ENCODE data around the gene MAZ.
"Not testable (repeated sequence)": the region's sequence is repeated elsewhere in the genome, so short reads cannot be mapped to it uniquely, and the experiment has no call there.

MAZ gene

GRCh38 chr16:29806099-29806579 is at the start of gene MAZ:
MAZ (plus strand) TSS chr16:29806529; CDS start chr16:29806702, 173 bp downstream.
- DNase-seq: peak in 3 of 4 experiments; percentile 67 to 87 (median 82)

GRCh38 chr16:29756654-29757053 is 49.7 kb upstream of the MAZ start:
- no peak for DNase-seq

DNA sequence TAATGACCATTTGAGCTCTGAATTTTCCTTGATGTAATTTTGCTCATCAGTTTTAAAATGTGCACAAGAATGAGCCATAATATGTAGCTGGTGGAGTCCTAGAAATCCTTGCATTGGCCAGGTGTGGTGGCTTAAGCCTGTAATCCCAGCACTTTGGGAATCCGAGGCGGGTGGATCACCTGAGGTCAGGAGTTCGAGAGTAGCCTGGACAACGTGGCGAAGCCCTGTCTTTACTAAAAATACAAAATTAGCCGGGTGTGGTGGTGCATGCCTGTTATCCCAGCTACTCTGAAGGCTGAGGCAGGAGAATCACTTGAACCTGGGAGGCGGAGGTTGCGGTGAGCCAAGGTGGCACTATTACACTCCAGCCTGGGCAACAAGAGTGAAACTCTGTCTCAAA is 49.2 kb upstream of the MAZ start:
- not testable (repeated sequence) for DNase-seq

DNA sequence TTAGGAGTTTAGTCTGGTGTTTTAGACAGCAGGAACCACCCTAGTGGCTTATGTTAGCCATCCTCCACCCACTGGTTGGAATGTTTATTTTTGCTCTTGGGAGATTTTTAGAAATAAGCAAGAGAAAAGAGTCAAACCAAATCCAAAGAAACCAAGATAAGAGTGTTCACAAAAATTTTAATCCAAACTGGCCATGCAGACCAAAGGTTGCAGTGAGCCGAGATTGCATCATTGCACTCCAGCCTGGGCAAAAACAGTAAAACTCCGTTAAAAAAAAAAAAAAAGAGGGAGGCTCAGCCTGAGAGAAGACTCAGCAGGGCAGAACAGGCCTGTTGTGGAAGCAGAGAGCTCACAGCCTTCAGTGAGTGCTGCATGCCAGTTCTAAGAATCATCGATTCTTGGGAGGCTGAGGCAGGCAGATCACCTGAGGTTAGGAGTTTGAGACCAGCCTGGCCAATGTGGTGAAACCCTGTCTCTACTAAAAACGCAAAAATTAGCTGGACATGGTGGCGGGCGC is 48.3 kb upstream of the MAZ start:
- DNase-seq: no peak

- no peak for DNase-seq
Measured at GRCh38 chr16:29760567-29761279, 45.6 kb upstream of the MAZ start.

DNA sequence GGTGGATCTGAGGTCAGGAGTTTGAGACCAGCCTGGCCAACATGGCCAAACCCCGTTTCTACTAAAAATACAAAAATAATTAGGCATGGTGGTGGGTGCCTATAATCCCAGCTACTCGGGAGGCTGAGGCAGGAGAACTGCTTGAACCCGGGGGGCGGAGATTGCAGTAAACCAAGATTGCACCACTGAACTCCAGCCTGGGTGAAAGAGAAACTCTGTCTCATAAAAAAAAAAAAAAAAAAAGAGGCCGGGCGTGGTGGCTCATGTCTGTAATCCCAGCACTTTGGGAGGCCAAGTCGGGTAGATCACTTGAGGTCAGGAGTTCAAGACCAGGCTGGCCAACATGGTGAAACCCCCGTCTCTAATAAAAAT is 45.1 kb upstream of the MAZ start:
- DNase-seq: not testable (repeated sequence)

DNA sequence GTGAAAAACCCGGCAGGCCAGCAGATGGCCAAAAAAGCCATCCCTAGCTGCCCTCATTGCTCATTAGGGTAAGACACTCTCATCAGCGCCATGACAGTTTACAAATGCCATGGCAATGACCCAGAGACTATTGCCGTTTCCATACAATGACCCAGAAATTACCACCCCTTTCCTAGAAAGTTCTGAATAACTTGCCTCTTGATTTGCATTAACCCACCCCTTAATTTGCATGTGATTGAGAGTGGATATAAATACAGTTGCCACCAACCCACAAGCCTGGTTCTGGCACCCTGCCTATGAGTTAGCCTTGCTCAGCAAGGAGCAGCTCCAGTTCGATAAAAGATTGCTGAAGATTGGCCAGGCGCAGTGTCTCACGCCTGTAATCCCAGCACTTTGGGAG is 44.4 kb upstream of the MAZ start:
- no peak for DNase-seq

GRCh38 chr16:29763326-29763725 is 43.0 kb upstream of the MAZ start:
- no peak for DNase-seq

GRCh38 chr16:29765167-29766032 is 40.9 kb upstream of the MAZ start:
- DNase-seq: no peak

DNA sequence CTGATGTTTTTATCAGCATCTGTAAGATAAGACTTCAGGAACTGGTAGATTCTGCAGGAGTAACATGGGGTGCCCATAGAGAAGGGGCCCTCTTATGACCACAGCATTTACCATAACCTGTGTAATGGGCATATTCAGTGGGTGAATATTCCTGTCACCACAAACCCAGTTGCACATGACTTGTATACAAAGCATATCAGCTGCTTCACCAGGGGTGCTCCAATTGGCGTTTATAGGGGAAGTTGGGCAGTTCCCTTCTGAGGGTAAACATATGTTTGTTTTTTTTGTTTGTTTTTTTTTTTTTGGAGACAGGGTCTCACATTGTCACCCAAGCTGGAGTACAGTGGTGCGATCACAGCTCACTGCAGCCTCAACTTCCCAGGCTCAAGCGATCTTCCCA is 39.8 kb upstream of the MAZ start:
- DNase-seq: no peak

- no peak for DNase-seq
Measured at GRCh38 chr16:29767062-29767461, 39.3 kb upstream of the MAZ start.

DNA sequence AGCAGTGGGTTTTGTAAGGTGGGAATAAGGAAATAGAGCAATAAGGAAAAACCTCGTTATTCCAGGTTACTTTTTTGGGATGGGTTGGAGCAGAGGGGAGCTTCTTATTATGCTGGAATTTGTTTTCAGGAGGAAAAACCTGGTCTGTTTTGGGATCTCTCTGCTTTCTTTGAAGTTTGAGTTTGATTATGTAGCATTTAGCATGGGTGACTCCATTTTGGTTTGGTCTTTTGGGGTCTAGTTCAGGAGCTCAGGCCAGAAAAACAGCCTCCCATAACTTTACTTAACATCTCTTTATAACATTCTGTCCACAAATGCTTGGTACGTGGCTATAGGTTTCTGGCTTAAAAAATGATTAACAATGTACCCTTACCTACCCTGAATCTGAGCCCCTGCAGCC is 36.8 kb upstream of the MAZ start:
- DNase-seq: no peak

DNA sequence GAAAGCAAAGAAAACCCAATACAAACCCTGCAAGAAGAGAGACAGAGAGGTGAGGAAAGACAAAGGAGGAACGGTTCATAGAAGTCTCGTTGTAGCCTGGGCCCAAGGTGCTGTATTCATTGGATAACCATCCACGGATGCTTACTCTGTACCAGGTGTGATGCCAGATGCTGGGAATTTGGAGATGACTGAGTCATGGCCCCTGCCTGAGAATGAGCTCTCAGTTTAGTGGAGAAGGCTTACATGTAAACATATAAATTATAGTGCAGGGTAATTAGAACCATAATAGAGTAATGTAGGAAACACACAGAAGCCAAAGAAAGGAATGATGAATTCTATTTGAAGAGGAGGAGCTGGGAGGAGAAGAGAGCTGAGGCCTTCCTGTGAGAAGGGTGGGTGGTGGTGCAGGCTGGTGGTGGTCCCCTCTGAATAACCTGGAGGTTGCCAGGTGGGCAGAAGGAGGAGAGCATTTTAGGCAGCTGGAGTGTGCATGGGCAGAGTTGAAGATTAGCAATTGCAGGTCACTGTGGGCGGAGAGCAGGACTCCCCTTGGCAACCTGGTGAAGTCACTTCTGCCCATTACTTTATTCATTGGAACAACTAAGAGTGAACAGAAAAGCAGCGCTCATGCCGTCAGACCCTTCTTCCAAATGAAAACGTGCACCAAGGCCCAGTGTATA is 35.9 kb upstream of the MAZ start:
- DNase-seq: no peak

- DNase-seq: not testable (repeated sequence)
Measured at GRCh38 chr16:29772330-29772729, 34.0 kb upstream of the MAZ start.

- no peak for DNase-seq
Measured at GRCh38 chr16:29774730-29775129, 31.6 kb upstream of the MAZ start.

DNA sequence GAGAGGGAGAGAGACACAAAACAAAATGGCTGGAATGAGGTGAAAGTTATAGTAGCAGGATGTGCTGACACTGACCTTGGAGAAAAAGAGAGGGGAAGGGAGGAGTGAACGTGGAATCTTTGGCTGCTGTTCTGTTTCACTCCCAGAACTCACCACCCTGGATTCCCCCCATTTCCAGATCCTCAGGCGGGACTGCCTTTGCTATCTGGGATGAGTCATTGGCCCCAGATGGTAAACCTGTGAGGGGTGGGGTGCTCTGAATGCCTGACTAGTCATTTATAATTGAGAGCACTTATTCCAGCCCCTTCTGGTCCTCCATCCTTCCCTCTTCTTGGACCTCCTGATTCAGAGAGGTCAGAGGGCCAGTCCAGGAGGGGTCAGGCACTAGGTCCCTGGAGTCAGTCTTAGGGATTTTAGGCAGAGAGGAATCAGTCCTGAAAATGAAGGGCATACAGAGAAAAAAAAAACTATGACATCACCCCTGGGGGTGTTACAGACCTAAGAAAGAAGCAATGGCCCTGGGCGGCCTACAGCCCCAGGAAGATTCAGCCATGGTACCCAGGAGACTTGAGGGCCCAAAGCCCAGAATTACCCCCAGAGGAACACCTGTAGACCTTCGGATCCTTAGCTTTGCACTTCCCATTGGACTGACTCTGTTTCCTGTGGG is 30.5 kb upstream of the MAZ start:
- DNase-seq: no peak

DNA sequence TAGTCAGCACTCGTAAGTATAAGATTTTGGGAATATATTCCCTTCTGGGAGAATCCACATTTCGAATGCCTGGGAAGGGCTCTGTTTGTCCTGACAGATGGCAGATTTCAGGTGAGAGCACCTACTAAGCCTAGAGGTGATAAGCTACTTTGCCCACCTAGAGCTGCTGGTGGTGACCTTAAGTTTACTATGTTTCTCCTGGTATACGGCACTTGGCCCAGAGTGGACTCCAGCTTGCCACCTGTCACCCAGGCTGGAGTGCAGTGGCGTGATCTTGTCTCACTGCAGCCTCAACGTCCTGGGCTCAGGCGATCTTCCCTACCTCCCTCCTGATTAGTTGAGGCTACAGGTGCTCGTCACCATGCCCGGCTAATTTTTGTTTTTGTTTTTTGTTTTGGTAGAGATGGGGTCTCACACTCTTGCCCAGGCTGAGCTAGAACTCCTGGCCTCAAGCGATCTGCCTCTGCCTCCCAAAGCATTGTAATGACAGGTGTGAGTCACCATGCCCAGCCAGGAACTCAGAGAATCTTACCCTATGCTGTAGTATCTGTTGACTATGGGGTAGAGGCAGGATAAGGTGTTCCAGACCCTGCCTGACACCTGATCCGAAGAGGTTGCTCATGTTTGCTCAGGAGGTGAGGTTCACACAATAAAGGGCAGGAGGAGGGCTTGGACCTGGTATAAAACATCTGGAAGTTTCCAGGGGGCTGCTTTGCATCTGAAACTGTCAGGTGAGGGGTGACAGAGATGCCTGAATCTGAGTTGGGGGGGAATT is 28.6 kb upstream of the MAZ start, which contains the start of gene ZG16:
Gene ZG16 (plus strand): TSS at position 681 of the 775 bp plus-strand sequence. CDS start 1,011 bp downstream, outside the sequence.
- DNase-seq: no peak

- DNase-seq: no peak
Measured at GRCh38 chr16:29779474-29779873, 26.9 kb upstream of the MAZ start.

GRCh38 chr16:29783094-29783953 is 23.0 kb upstream of the MAZ start:
- DNase-seq: not testable (repeated sequence)

- no peak for DNase-seq
Measured at GRCh38 chr16:29784157-29784556, 22.2 kb upstream of the MAZ start.
